K562 (cell line): ENCODE results near the gene NUSAP1. TPM values are rescaled to one million over a fixed set of nuclear protein-coding genes. Genes with fewer than 3 reads are reported as not detected.

ENCODE experiments used
- ATAC-seq: fragments of 200-7000 bp; cut with Tn5 transposase; 3 replicates; pipeline ENCODE4 v1.9.1; 2020; ENCODE audit warnings: moderate library complexity
- BruUV-seq: library from RNA; stranded (reverse); fragments of 400-500 nt; replicated peaks from 2 replicates; lab custom pipeline; 2021; lab: Mats Ljungman, UMichigan
- CTCF ChIA-PET: fragments of 300-600 bp; formaldehyde crosslinking; extraction: SDS; loops from one replicate; lab custom pipeline; 2021; ENCODE audit warnings: low intra/inter-chr PET ratio; lab: Yijun Ruan, JAX
- POLR2A ChIA-PET: fragments of 300-600, 350-650 bp; sonication (Branson Sonifier 250); formaldehyde crosslinking; extraction: SDS; loops from one replicate; lab custom pipeline; 2021; ENCODE audit warnings: antibody characterized with exemption, inconsistent platforms; lab: Yijun Ruan, JAX
- DNase-seq, 4 experiments: peaks; one replicate each; pipeline versions ENCODE4 v3.0.0 to v3.0.0-alpha.2; 2011 to 2018; ENCODE audit warnings: low spot score in 3 of 4, mixed read lengths in 3 of 4; ENCODE audit errors: extremely low read depth in 1 of 4
- FAIRE-seq: peaks from 2 replicates; lab custom pipeline; 2011; peaks lifted over from hg19 to GRCh38; lab: Jason Lieb, UNC
- H2AFZ ChIP-seq: 2 replicates; pipeline ENCODE4 v1.6.0; 2011; ENCODE audit warnings: low read depth, low read length, control low read depth, inconsistent platforms
- H3K27ac ChIP-seq: fragments of 200-600 bp; 3 replicates; pipeline ENCODE4 v1.8.0; 2011; ENCODE audit warnings: low read depth, mild to moderate bottlenecking, control low read depth, inconsistent platforms, low read length, moderate library complexity, mixed read lengths; ENCODE audit errors: extremely low read depth
- H3K27me3 ChIP-seq, 2 experiments: fragments of 300-600 bp in 1 of 2; 2 replicates in 1 of 2; 3 replicates in 1 of 2; pipeline versions ENCODE4 v1.6.0 to v1.8.0; 2011; ENCODE audit warnings: inconsistent platforms in 2 of 2, low read length in 2 of 2, mild to moderate bottlenecking in 1 of 2, mixed read lengths in 1 of 2, moderate library complexity in 1 of 2; ENCODE audit not compliant: control insufficient read depth in 2 of 2, insufficient read depth in 2 of 2
- H3K36me3 ChIP-seq: fragments of 300-600 bp; 3 replicates; pipeline ENCODE4 v1.8.0; 2011; ENCODE audit warnings: mild to moderate bottlenecking, low read length, inconsistent platforms; ENCODE audit not compliant: control insufficient read depth, insufficient read depth
- H3K4me1 ChIP-seq, 2 experiments: fragments of 200-600 bp in 1 of 2; replicated peaks in 1 of 2; 2 replicates in 1 of 2; 3 replicates in 1 of 2; pipeline versions ENCODE4 v1.5.1 to v1.8.0; 2011; ENCODE audit warnings: inconsistent platforms in 2 of 2, low read length in 2 of 2, mild to moderate bottlenecking in 1 of 2, mixed read lengths in 1 of 2, moderate library complexity in 1 of 2; ENCODE audit not compliant: control insufficient read depth in 2 of 2, insufficient read depth in 2 of 2
- H3K4me2 ChIP-seq: 2 replicates; pipeline ENCODE4 v1.6.1; 2011; ENCODE audit warnings: low read length, control low read depth, inconsistent platforms, mixed read lengths; ENCODE audit not compliant: insufficient read depth
- H3K4me3 ChIP-seq: fragments of 200-600 bp; sonication (generic), shearing (Covaris generic); 2 replicates; pipeline ENCODE4 v1.5.1; 2016; ENCODE audit warnings: control low read depth, inconsistent platforms
- H3K79me2 ChIP-seq: fragments of 200-600 bp; 3 replicates; pipeline ENCODE4 v1.8.0; 2011; ENCODE audit warnings: low read length, inconsistent platforms; ENCODE audit not compliant: control insufficient read depth, insufficient read depth
- H3K9ac ChIP-seq, 2 experiments: 2 replicates each; pipeline versions ENCODE4 v1.6.0 to v1.6.1; 2011; ENCODE audit warnings: low read depth in 2 of 2, low read length in 2 of 2, control low read depth in 1 of 2, inconsistent platforms in 1 of 2, mild to moderate bottlenecking in 1 of 2, mixed read lengths in 1 of 2; ENCODE audit not compliant: insufficient read depth in 1 of 2
- H3K9me1 ChIP-seq: one replicate; pipeline ENCODE4 v1.6.0; 2011; ENCODE audit warnings: inconsistent platforms, mild to moderate bottlenecking, low read length, moderate library complexity; ENCODE audit not compliant: control insufficient read depth, insufficient read depth
- H3K9me3 ChIP-seq: replicated peaks from 2 replicates; pipeline ENCODE4 v1.5.1; 2011; ENCODE audit warnings: low read depth, low read length, inconsistent platforms; ENCODE audit not compliant: control insufficient read depth, insufficient read depth
- H4K20me1 ChIP-seq: replicated peaks from 2 replicates; pipeline ENCODE4 v1.6.1; 2011; ENCODE audit warnings: low read length, inconsistent platforms, mixed read lengths; ENCODE audit not compliant: control insufficient read depth, insufficient read depth
- CBX8 ChIP-seq: fragments of 200-600 bp; sonication (generic); IDR thresholded peaks from 2 replicates; pipeline ENCODE4 v1.6.1; 2012; ENCODE audit warnings: borderline replicate concordance, mixed run types, low read depth, mild to moderate bottlenecking, moderate library complexity, mixed read lengths, low read length, control low read depth, inconsistent platforms; ENCODE audit not compliant: poor library complexity, severe bottlenecking; ENCODE audit errors: extremely low read depth
- CHCHD3 ChIP-seq: fragments of 250-450 bp; sonication (Bioruptor Pico); IDR thresholded peaks from 2 replicates; pipeline ENCODE4 v2.1.2; 2022; ENCODE audit warnings: mild to moderate bottlenecking
- HLTF ChIP-seq: fragments of 450-650 bp; IDR thresholded peaks from 2 replicates; pipeline ENCODE4 v1.6.1; 2016
- HNRNPLL ChIP-seq: fragments of 200-400 bp; formaldehyde crosslinking; IDR thresholded peaks from 2 replicates; pipeline ENCODE4 v1.6.1; 2017; ENCODE audit warnings: low read length, low read depth, mild to moderate bottlenecking; ENCODE audit not compliant: poor library complexity, severe bottlenecking
- PHTF2 ChIP-seq: fragments of 250-450 bp; sonication (Bioruptor Pico); IDR thresholded peaks from 2 replicates; pipeline ENCODE4 v1.5.0; 2021; ENCODE audit warnings: mild to moderate bottlenecking
- PRPF4 ChIP-seq: fragments of 200-400 bp; formaldehyde crosslinking; IDR thresholded peaks from one replicate; pipeline ENCODE4 v1.6.1; 2017; ENCODE audit warnings: low read length, low read depth, mild to moderate bottlenecking; ENCODE audit not compliant: insufficient read depth, poor library complexity, severe bottlenecking
- TEAD2 ChIP-seq: fragments of 450-650 bp; IDR thresholded peaks from 2 replicates; pipeline ENCODE4 v1.6.1; 2016; ENCODE audit warnings: missing genetic modification characterization, control low read depth, missing compliant biosample characterization
- WGBS: fragments of 100-300 bp; shearing (Covaris generic); methylation state at CpG from one replicate; pipeline ENCODE4 v1.1.6; 2016; ENCODE audit warnings: low coverage, mixed read lengths; ENCODE audit not compliant: insufficient coverage; ENCODE audit errors: missing lambda C conversion rate; 5-methylcytosine and 5-hydroxymethylcytosine counted together
- in situ Hi-C: fragments of 300-500 bp; cut with MboI; formaldehyde crosslinking; loops from 4 replicates; pipeline ENCODE4 v1.15.0; 2018; ENCODE audit warnings: inconsistent platforms, mixed read lengths
- intact Hi-C: fragments of 100-400 bp; cut with micrococcal nuclease; formaldehyde crosslinking; loops from 2 replicates; pipeline ENCODE4 v1.14.2; 2022
- polyA plus RNA-seq, 8 experiments: library from polyadenylated mRNA; depleted of rRNA in 4 of 8; stranded (reverse) in 5 of 8; unstranded in 3 of 8; fragments of >200 nt; fragmentation: Nextera tagmentation in 2 of 8; fragmentation: Illumina TruSeq in 1 of 8; extraction: Ambion mirVana in 2 of 8; extraction: Trizol in 1 of 8; gene quantifications; 2 replicates each; pipeline versions ENCODE4 v1.2.1 to v1.2.3, GENCODE V29; 2011 to 2014; ENCODE audit warnings: inconsistent platforms in 1 of 8, missing spikeins in 1 of 8
- total RNA-seq, 7 experiments: library from RNA; depleted of rRNA in 6 of 7; stranded (reverse); fragments of >200 nt in 6 of 7; fragmentation: Illumina TruSeq in 2 of 7; extraction: Trizol in 2 of 7; gene quantifications; 2 replicates each; pipeline versions ENCODE4 v1.2.1 to v1.2.3, GENCODE V29; 2011 to 2021; ENCODE audit warnings: low replicate concordance in 1 of 7
- TF ChIP-seq, protein P1 (sequence below): sonication (generic); formaldehyde crosslinking; IDR thresholded peaks from 2 replicates; pipeline ENCODE4 v1.8.1; 2023; ENCODE audit warnings: mild to moderate bottlenecking, missing genetic modification reagents
- TF ChIP-seq, protein P2 (sequence below): sonication (generic); formaldehyde crosslinking; IDR thresholded peaks from 2 replicates; pipeline ENCODE4 v1.8.0; 2022; ENCODE audit warnings: mild to moderate bottlenecking, missing genetic modification reagents

The NUSAP1 gene
- total and polyA plus RNA-seq, 9 of the 15 experiments (the other 6 are each of a cell fraction or from before 2014, with no cell fraction given) = 119 to 266 (median 227) TPM

DNA sequence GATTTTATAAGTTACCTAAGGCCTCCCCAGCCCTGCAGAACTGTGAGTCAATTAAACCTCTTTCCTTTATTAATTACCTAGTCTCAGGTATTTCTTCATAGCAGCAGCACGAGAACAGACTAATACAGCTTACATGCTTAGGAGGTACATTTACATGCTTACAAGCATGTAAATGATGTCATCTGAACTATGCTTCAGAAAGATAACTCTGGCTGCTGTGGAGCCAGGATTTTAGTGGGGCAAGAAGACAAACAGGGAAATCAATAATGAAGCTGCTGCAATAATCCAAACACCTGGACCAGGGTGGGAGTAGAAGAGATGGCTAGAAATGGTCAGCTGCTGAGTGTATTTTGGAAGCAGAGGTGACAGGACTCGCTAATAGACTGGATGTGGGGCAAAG lies 60.0 kb downstream of the NUSAP1 start:
- no peak for ATAC-seq
- Histone ChIP-seq H3K4me3 (no peak overlapping the region), H3K4me2 (no peak overlapping the region), H3K9me1 (no peaks in the 10 kb centered on the region), H3K79me2 (no peaks in the 10 kb centered on the region), H3K9ac (no peak overlapping the region), H3K27ac (no peak overlapping the region), H3K36me3 (peaks cover 39% of the 10 kb centered on the region), H3K27me3 (no peaks in the 10 kb centered on the region), H3K4me1 (no peaks in the 10 kb centered on the region), H3K9me3 (no peaks in the 10 kb centered on the region), H2AFZ (no peak overlapping the region), H4K20me1 (no peaks in the 10 kb centered on the region)
- in situ Hi-C loops = no loop called here
- intact Hi-C loops = no loop called here
- ChIA-PET CTCF (no interaction called here), POLR2A (interaction anchor here (1.0 to 1.3 kb wide), 2 partner anchors 12 to 17 kb away, joined by 3 to 4 read pairs; no protein-coding TSS in a partner anchor)
- BruUV-seq = no TSS peak
- 83% methylated on average over 2 of the region's 2 CpGs for whole genome bisulfite sequencing
- no peak for TF ChIP-seq HNRNPLL
- TF ChIP-seq, protein P1, sequence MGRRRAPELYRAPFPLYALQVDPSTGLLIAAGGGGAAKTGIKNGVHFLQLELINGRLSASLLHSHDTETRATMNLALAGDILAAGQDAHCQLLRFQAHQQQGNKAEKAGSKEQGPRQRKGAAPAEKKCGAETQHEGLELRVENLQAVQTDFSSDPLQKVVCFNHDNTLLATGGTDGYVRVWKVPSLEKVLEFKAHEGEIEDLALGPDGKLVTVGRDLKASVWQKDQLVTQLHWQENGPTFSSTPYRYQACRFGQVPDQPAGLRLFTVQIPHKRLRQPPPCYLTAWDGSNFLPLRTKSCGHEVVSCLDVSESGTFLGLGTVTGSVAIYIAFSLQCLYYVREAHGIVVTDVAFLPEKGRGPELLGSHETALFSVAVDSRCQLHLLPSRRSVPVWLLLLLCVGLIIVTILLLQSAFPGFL = no peak
- TF ChIP-seq PRPF4 = no peak
- TF ChIP-seq, protein P2, sequence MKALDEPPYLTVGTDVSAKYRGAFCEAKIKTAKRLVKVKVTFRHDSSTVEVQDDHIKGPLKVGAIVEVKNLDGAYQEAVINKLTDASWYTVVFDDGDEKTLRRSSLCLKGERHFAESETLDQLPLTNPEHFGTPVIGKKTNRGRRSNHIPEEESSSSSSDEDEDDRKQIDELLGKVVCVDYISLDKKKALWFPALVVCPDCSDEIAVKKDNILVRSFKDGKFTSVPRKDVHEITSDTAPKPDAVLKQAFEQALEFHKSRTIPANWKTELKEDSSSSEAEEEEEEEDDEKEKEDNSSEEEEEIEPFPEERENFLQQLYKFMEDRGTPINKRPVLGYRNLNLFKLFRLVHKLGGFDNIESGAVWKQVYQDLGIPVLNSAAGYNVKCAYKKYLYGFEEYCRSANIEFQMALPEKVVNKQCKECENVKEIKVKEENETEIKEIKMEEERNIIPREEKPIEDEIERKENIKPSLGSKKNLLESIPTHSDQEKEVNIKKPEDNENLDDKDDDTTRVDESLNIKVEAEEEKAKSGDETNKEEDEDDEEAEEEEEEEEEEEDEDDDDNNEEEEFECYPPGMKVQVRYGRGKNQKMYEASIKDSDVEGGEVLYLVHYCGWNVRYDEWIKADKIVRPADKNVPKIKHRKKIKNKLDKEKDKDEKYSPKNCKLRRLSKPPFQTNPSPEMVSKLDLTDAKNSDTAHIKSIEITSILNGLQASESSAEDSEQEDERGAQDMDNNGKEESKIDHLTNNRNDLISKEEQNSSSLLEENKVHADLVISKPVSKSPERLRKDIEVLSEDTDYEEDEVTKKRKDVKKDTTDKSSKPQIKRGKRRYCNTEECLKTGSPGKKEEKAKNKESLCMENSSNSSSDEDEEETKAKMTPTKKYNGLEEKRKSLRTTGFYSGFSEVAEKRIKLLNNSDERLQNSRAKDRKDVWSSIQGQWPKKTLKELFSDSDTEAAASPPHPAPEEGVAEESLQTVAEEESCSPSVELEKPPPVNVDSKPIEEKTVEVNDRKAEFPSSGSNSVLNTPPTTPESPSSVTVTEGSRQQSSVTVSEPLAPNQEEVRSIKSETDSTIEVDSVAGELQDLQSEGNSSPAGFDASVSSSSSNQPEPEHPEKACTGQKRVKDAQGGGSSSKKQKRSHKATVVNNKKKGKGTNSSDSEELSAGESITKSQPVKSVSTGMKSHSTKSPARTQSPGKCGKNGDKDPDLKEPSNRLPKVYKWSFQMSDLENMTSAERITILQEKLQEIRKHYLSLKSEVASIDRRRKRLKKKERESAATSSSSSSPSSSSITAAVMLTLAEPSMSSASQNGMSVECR (CRISPR knock-in tag) = no peak
- no peak for TF ChIP-seq TEAD2 (tag)
- TF ChIP-seq PHTF2 = no peak
- no peak for TF ChIP-seq HLTF
- TF ChIP-seq CBX8 = no peak
- no peak for TF ChIP-seq CHCHD3 (CRISPR knock-in tag)
- FAIRE-seq = no peak
- DNase-seq = no peak
